Measurements from ENCODE around the gene PEAK1. TPM values are rescaled to one million over a fixed set of nuclear protein-coding genes. Genes with fewer than 3 reads are reported as not detected.

PEAK1 gene
- total RNA-seq, 2 experiments from 2014 or later, result 6.0 to 10.8 TPM

DNA sequence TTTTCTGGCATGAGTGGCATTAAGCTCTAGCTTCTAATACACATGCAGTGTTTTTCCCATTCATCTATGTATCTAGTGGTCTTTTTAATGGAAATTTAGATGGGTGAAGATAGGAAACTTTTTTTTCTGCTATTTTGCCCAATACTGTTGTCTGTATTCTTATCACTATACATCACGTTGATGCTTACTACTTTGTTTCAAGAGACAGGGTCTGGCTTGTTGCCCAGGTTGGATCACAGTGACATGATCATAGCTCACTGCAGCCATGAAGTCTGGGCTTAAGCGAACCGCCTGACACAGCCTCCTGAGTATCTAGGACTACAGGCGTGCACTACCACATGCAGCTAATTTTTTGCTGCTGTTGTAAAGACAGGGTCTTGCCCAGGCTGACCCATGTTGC is 84.6 kb downstream of the PEAK1 start:
- Histone ChIP-seq H3K27ac (ENCODE audit: low read depth, low read length, poor library complexity, severe bottlenecking) (no peak overlapping the region), H3K36me3 (ENCODE audit: insufficient read depth, low read length) (no peaks in the 10 kb centered on the region), H3K4me3 (ENCODE audit: low read depth, low read length, poor library complexity, severe bottlenecking) (no peak overlapping the region), H3K4me1 (ENCODE audit: insufficient read depth, low read length, poor library complexity, severe bottlenecking) (no peaks in the 10 kb centered on the region), H2AFZ (ENCODE audit: low read length) (no peak overlapping the region), H3K9me3 (ENCODE audit: low read length) (no peaks in the 10 kb centered on the region), H4K20me1 (ENCODE audit: insufficient read depth, low read length) (no peaks in the 10 kb centered on the region), H3K9me2 (ENCODE audit: insufficient read depth, low read length) (no peaks in the 10 kb centered on the region), H3K4me2 (ENCODE audit: low read length) (no peak overlapping the region), H3K79me2 (ENCODE audit: insufficient read depth, low read depth, low read length) (no peaks in the 10 kb centered on the region)
- TF ChIP-seq, protein P1, sequence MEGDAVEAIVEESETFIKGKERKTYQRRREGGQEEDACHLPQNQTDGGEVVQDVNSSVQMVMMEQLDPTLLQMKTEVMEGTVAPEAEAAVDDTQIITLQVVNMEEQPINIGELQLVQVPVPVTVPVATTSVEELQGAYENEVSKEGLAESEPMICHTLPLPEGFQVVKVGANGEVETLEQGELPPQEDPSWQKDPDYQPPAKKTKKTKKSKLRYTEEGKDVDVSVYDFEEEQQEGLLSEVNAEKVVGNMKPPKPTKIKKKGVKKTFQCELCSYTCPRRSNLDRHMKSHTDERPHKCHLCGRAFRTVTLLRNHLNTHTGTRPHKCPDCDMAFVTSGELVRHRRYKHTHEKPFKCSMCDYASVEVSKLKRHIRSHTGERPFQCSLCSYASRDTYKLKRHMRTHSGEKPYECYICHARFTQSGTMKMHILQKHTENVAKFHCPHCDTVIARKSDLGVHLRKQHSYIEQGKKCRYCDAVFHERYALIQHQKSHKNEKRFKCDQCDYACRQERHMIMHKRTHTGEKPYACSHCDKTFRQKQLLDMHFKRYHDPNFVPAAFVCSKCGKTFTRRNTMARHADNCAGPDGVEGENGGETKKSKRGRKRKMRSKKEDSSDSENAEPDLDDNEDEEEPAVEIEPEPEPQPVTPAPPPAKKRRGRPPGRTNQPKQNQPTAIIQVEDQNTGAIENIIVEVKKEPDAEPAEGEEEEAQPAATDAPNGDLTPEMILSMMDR (conservative IDR thresholded peaks at IDR 0.05; ENCODE audit: low read length), result no peak
- no peak for TF ChIP-seq EZH2phosphoT487 (IDR thresholded peaks at IDR 0.05; ENCODE audit: borderline replicate concordance, low read depth, low read length)
- intact Hi-C loops (cut with micrococcal nuclease; ENCODE audit: unreplicated experiment), result no loop called here
- no peak for DNase-seq (ENCODE audit: low spot score)
- POLR2A ChIA-PET, result interaction anchor here (0.7 kb wide), 1 partner anchor 196 kb away, joined by 3 read pairs; no protein-coding TSS in a partner anchor
- BruUV-seq (replicated peaks), result no TSS peak
- CTCF ChIA-PET (ENCODE audit: unreplicated experiment), result interaction anchor here (0.5 kb wide), 1 partner anchor 1166 kb away, joined by 3 read pairs; no protein-coding TSS in a partner anchor

DNA sequence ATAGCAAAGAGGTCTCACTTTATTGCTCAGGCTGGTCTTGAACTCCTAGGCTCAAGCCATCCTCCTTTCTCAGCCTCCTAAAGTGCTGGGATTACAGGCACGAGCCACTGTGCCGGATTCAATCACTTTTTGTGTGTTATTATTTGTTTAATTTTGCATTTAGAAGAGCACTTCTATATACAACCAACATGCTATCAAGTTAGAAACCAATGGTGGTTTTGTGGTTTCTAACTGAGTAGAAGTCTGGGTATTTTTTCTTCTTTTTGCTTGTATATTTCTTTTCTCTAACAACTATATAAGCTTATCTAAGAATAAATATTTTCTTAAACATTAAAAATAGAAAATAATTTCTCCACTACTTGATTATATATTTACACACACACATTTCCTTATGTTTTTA is 86.7 kb downstream of the PEAK1 start:
- Histone ChIP-seq H2AFZ (ENCODE audit: low read length) (no peak overlapping the region), H3K4me3 (ENCODE audit: low read depth, low read length, poor library complexity, severe bottlenecking) (no peak overlapping the region), H3K4me1 (ENCODE audit: insufficient read depth, low read length, poor library complexity, severe bottlenecking) (no peaks in the 10 kb centered on the region), H3K9me2 (ENCODE audit: insufficient read depth, low read length) (no peaks in the 10 kb centered on the region), H3K27ac (ENCODE audit: low read depth, low read length, poor library complexity, severe bottlenecking) (no peak overlapping the region), H3K79me2 (ENCODE audit: insufficient read depth, low read depth, low read length) (no peaks in the 10 kb centered on the region), H3K9me3 (ENCODE audit: low read length) (no peaks in the 10 kb centered on the region), H3K36me3 (ENCODE audit: insufficient read depth, low read length) (no peaks in the 10 kb centered on the region), H4K20me1 (ENCODE audit: insufficient read depth, low read length) (no peaks in the 10 kb centered on the region), H3K4me2 (ENCODE audit: low read length) (no peak overlapping the region)
- no TSS peak for BruUV-seq (replicated peaks)
- TF ChIP-seq, protein P1 (conservative IDR thresholded peaks at IDR 0.05; ENCODE audit: low read length), result no peak
- TF ChIP-seq EZH2phosphoT487 (IDR thresholded peaks at IDR 0.05; ENCODE audit: borderline replicate concordance, low read depth, low read length), result no peak
- intact Hi-C loops (cut with micrococcal nuclease; ENCODE audit: unreplicated experiment), result no loop called here
- no peak for DNase-seq (ENCODE audit: low spot score)
- ChIA-PET CTCF (ENCODE audit: unreplicated experiment) (no interaction called here), POLR2A (interaction anchor here (0.6 kb wide), 1 partner anchor 35 kb away, joined by 3 read pairs; no protein-coding TSS in a partner anchor)

DNA sequence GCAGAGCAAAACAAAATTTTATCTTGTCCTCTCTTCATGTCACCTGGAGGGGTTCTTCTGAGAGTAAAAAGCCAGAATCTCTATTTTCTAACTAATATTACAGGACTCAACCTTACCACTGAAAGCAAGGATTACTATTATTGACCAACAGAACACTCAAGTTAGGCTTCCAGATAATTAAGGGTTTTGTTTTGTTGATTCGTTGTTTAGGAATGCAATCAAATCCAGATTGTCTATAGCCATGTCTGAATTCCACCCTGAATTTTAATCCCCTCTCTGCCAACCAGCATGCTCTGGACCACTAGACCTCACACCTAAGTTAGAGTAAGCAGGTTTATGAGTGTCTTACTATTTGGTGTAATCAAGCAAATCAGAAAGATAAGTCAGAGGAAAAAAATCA is 90.7 kb downstream of the PEAK1 start:
- Histone ChIP-seq H3K4me3 (ENCODE audit: low read depth, low read length, poor library complexity, severe bottlenecking) (no peak overlapping the region), H4K20me1 (ENCODE audit: insufficient read depth, low read length) (no peaks in the 10 kb centered on the region), H3K36me3 (ENCODE audit: insufficient read depth, low read length) (no peaks in the 10 kb centered on the region), H2AFZ (ENCODE audit: low read length) (no peak overlapping the region), H3K4me1 (ENCODE audit: insufficient read depth, low read length, poor library complexity, severe bottlenecking) (no peaks in the 10 kb centered on the region), H3K79me2 (ENCODE audit: insufficient read depth, low read depth, low read length) (no peaks in the 10 kb centered on the region), H3K9me2 (ENCODE audit: insufficient read depth, low read length) (no peaks in the 10 kb centered on the region), H3K4me2 (ENCODE audit: low read length) (no peak overlapping the region), H3K9me3 (ENCODE audit: low read length) (no peaks in the 10 kb centered on the region), H3K27ac (ENCODE audit: low read depth, low read length, poor library complexity, severe bottlenecking) (no peak overlapping the region)
- BruUV-seq (replicated peaks), result no TSS peak
- TF ChIP-seq EZH2phosphoT487 (IDR thresholded peaks at IDR 0.05; ENCODE audit: borderline replicate concordance, low read depth, low read length), result no peak
- TF ChIP-seq, protein P1 (conservative IDR thresholded peaks at IDR 0.05; ENCODE audit: low read length), result no peak
- ChIA-PET CTCF (ENCODE audit: unreplicated experiment) (no interaction called here), POLR2A (no interaction called here)
- intact Hi-C loops (cut with micrococcal nuclease; ENCODE audit: unreplicated experiment), result no loop called here
- no peak for DNase-seq (ENCODE audit: low spot score)

Data from OCI-LY7 (cell line).